BLaER1 (cell line): Measurements from ENCODE around the gene AREG.

ENCODE experiments used
- H3K27ac ChIP-seq: shearing (Covaris generic); formaldehyde crosslinking; 2 replicates; pipeline ENCODE4 v1.8.1; 2022
- H3K27me3 ChIP-seq: shearing (Covaris generic); formaldehyde crosslinking; 2 replicates; pipeline ENCODE4 v1.8.1; 2022
- H3K36me3 ChIP-seq: shearing (Covaris generic); formaldehyde crosslinking; 2 replicates; pipeline ENCODE4 v1.8.1; 2022
- H3K4me1 ChIP-seq: shearing (Covaris generic); formaldehyde crosslinking; 2 replicates; pipeline ENCODE4 v1.8.1; 2022
- H3K4me2 ChIP-seq: shearing (Covaris generic); formaldehyde crosslinking; 2 replicates; pipeline ENCODE4 v1.8.1; 2022
- H3K4me3 ChIP-seq: shearing (Covaris generic); formaldehyde crosslinking; 2 replicates; pipeline ENCODE4 v1.8.1; 2022
- H3K9ac ChIP-seq: shearing (Covaris generic); formaldehyde crosslinking; 2 replicates; pipeline ENCODE4 v1.8.1; 2022
- H3K9me3 ChIP-seq: shearing (Covaris generic); formaldehyde crosslinking; 2 replicates; pipeline ENCODE4 v1.8.1; 2022
- H4K20me1 ChIP-seq: shearing (Covaris generic); formaldehyde crosslinking; 2 replicates; pipeline ENCODE4 v1.8.1; 2022
- Cebpa-rat ChIP-seq: shearing (Covaris generic); IDR thresholded peaks from 2 replicates; pipeline ENCODE4 v1.8.1; 2022

Gene AREG

GRCh38 chr4:74412225-74412624, 32.7 kb upstream of the AREG start:
- Histone ChIP-seq H3K4me1 (no peaks in the 10 kb centered on the region), H3K9me3 (no peaks in the 10 kb centered on the region), H4K20me1 (no peaks in the 10 kb centered on the region), H3K36me3 (no peaks in the 10 kb centered on the region), H3K27me3 (no peaks in the 10 kb centered on the region), H3K4me2 (no peak overlapping the region), H3K27ac (no peak overlapping the region), H3K9ac (no peak overlapping the region), H3K4me3 (no peak overlapping the region)
- TF ChIP-seq Cebpa-rat, result no peak

- no peaks in the 10 kb centered on the region for H3K4me1 ChIP-seq
- no peaks in the 10 kb centered on the region for H4K20me1 ChIP-seq
- no peak overlapping the region for H3K4me3 ChIP-seq
- no peak for TF ChIP-seq Cebpa-rat
- no peaks in the 10 kb centered on the region for H3K27me3 ChIP-seq
- H3K4me2 ChIP-seq, result no peak overlapping the region
- no peak overlapping the region for H3K27ac ChIP-seq
- no peaks in the 10 kb centered on the region for H3K9me3 ChIP-seq
- H3K36me3 ChIP-seq, result no peaks in the 10 kb centered on the region
- no peak overlapping the region for H3K9ac ChIP-seq
Observed at GRCh38 chr4:74413265-74413664, 31.7 kb upstream of the AREG start.

GRCh38 chr4:74414149-74414809, 30.7 kb upstream of the AREG start:
- no peak overlapping the region for H3K27ac ChIP-seq
- H3K4me3 ChIP-seq, result no peak overlapping the region
- H3K36me3 ChIP-seq, result no peaks in the 10 kb centered on the region
- TF ChIP-seq Cebpa-rat, result no peak
- no peaks in the 10 kb centered on the region for H3K9me3 ChIP-seq
- no peaks in the 10 kb centered on the region for H3K4me1 ChIP-seq
- H3K9ac ChIP-seq, result no peak overlapping the region
- no peaks in the 10 kb centered on the region for H4K20me1 ChIP-seq
- H3K4me2 ChIP-seq, result no peak overlapping the region
- no peaks in the 10 kb centered on the region for H3K27me3 ChIP-seq

- no peak overlapping the region for H3K4me3 ChIP-seq
- TF ChIP-seq Cebpa-rat, result no peak
- H4K20me1 ChIP-seq, result no peaks in the 10 kb centered on the region
- H3K4me1 ChIP-seq, result no peaks in the 10 kb centered on the region
- H3K27ac ChIP-seq, result no peak overlapping the region
- no peak overlapping the region for H3K9ac ChIP-seq
- no peaks in the 10 kb centered on the region for H3K27me3 ChIP-seq
- no peaks in the 10 kb centered on the region for H3K9me3 ChIP-seq
- no peak overlapping the region for H3K4me2 ChIP-seq
- H3K36me3 ChIP-seq, result no peaks in the 10 kb centered on the region
Observed at GRCh38 chr4:74415602-74416300, 29.2 kb upstream of the AREG start.

- Histone ChIP-seq H3K4me1 (no peaks in the 10 kb centered on the region), H3K27me3 (no peaks in the 10 kb centered on the region), H3K4me3 (no peak overlapping the region), H4K20me1 (no peaks in the 10 kb centered on the region), H3K9me3 (no peaks in the 10 kb centered on the region), H3K27ac (no peak overlapping the region), H3K4me2 (no peak overlapping the region), H3K36me3 (no peaks in the 10 kb centered on the region), H3K9ac (no peak overlapping the region)
- no peak for TF ChIP-seq Cebpa-rat
Observed at GRCh38 chr4:74418063-74418670, 26.8 kb upstream of the AREG start.

- Histone ChIP-seq H3K4me3 (no peak overlapping the region), H3K36me3 (no peaks in the 10 kb centered on the region), H3K27me3 (no peaks in the 10 kb centered on the region), H4K20me1 (no peaks in the 10 kb centered on the region), H3K9me3 (no peaks in the 10 kb centered on the region), H3K4me2 (no peak overlapping the region), H3K27ac (no peak overlapping the region), H3K9ac (no peak overlapping the region), H3K4me1 (no peaks in the 10 kb centered on the region)
- no peak for TF ChIP-seq Cebpa-rat
Observed at GRCh38 chr4:74420863-74421262, 24.1 kb upstream of the AREG start.

GRCh38 chr4:74423104-74423503, 21.8 kb upstream of the AREG start:
- no peak overlapping the region for H3K27ac ChIP-seq
- H3K4me3 ChIP-seq, result no peak overlapping the region
- H4K20me1 ChIP-seq, result no peaks in the 10 kb centered on the region
- H3K36me3 ChIP-seq, result no peaks in the 10 kb centered on the region
- no peaks in the 10 kb centered on the region for H3K9me3 ChIP-seq
- no peak overlapping the region for H3K9ac ChIP-seq
- no peak for TF ChIP-seq Cebpa-rat
- no peak overlapping the region for H3K4me2 ChIP-seq
- H3K27me3 ChIP-seq, result no peaks in the 10 kb centered on the region
- no peaks in the 10 kb centered on the region for H3K4me1 ChIP-seq

- no peak for TF ChIP-seq Cebpa-rat
- no peaks in the 10 kb centered on the region for H3K36me3 ChIP-seq
- no peaks in the 10 kb centered on the region for H3K9me3 ChIP-seq
- H3K4me2 ChIP-seq, result no peak overlapping the region
- H3K4me3 ChIP-seq, result no peak overlapping the region
- no peaks in the 10 kb centered on the region for H4K20me1 ChIP-seq
- no peak overlapping the region for H3K27ac ChIP-seq
- H3K4me1 ChIP-seq, result no peaks in the 10 kb centered on the region
- H3K27me3 ChIP-seq, result no peaks in the 10 kb centered on the region
- no peak overlapping the region for H3K9ac ChIP-seq
Observed at GRCh38 chr4:74424111-74424510, 20.8 kb upstream of the AREG start.

- no peak for TF ChIP-seq Cebpa-rat
- no peak overlapping the region for H3K27ac ChIP-seq
- no peaks in the 10 kb centered on the region for H3K9me3 ChIP-seq
- no peak overlapping the region for H3K9ac ChIP-seq
- no peaks in the 10 kb centered on the region for H3K27me3 ChIP-seq
- H4K20me1 ChIP-seq, result no peaks in the 10 kb centered on the region
- H3K4me1 ChIP-seq, result peaks cover 5% of the 10 kb centered on the region
- H3K4me3 ChIP-seq, result no peak overlapping the region
- H3K4me2 ChIP-seq, result no peak overlapping the region
- H3K36me3 ChIP-seq, result no peaks in the 10 kb centered on the region
Observed at GRCh38 chr4:74426101-74426500, 18.8 kb upstream of the AREG start.

GRCh38 chr4:74428276-74428675, 16.7 kb upstream of the AREG start:
- Histone ChIP-seq H3K36me3 (no peaks in the 10 kb centered on the region), H3K4me2 (no peak overlapping the region), H4K20me1 (no peaks in the 10 kb centered on the region), H3K9me3 (no peaks in the 10 kb centered on the region), H3K4me3 (no peak overlapping the region), H3K9ac (no peak overlapping the region), H3K27ac (no peak overlapping the region), H3K27me3 (no peaks in the 10 kb centered on the region), H3K4me1 (peaks cover 10% of the 10 kb centered on the region)
- TF ChIP-seq Cebpa-rat, result no peak
